ENCODE measurements around the gene NDUFB10. TPM values are rescaled to one million over a fixed set of nuclear protein-coding genes. Genes with fewer than 3 reads are reported as not detected.

NDUFB10 gene
- polyA plus RNA-seq, 1 donor from 2014 or later: 217 TPM

DNA sequence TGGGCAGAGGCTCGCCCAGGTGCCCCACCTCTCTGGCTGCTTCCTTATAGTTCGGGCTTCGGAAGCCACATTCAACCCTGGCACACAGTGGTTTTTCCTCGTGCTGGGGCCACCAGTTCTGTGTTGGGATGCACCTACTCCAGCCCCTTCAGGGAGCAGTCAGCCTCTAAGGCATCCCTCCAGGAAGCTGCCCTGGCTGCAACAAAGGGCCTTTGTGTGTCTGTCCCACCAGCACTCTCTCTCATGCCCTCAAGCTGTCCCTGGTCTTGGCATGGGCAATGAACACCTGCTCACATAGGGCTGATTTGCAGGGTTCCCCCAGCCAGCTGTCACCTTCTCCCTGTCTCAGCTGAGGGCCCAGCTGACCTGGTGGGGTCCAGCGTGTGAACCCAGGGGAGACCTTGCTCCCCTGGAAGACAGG, 22.7 kb downstream of the NDUFB10 start:
- H3K9ac ChIP-seq (ENCODE audit: low read length): no peak overlapping the region
- H3K79me2 ChIP-seq (replicated peaks; ENCODE audit: insufficient read depth, low read length): no peaks in the 10 kb centered on the region
- H3K4me3 ChIP-seq (ENCODE audit: low read length): no peak overlapping the region
- H3K9me2 ChIP-seq (ENCODE audit: insufficient read depth, low read length): no peaks in the 10 kb centered on the region
- no peaks in the 10 kb centered on the region for H3K9me3 ChIP-seq (ENCODE audit: low read length)
- TF ChIP-seq, protein P1, sequence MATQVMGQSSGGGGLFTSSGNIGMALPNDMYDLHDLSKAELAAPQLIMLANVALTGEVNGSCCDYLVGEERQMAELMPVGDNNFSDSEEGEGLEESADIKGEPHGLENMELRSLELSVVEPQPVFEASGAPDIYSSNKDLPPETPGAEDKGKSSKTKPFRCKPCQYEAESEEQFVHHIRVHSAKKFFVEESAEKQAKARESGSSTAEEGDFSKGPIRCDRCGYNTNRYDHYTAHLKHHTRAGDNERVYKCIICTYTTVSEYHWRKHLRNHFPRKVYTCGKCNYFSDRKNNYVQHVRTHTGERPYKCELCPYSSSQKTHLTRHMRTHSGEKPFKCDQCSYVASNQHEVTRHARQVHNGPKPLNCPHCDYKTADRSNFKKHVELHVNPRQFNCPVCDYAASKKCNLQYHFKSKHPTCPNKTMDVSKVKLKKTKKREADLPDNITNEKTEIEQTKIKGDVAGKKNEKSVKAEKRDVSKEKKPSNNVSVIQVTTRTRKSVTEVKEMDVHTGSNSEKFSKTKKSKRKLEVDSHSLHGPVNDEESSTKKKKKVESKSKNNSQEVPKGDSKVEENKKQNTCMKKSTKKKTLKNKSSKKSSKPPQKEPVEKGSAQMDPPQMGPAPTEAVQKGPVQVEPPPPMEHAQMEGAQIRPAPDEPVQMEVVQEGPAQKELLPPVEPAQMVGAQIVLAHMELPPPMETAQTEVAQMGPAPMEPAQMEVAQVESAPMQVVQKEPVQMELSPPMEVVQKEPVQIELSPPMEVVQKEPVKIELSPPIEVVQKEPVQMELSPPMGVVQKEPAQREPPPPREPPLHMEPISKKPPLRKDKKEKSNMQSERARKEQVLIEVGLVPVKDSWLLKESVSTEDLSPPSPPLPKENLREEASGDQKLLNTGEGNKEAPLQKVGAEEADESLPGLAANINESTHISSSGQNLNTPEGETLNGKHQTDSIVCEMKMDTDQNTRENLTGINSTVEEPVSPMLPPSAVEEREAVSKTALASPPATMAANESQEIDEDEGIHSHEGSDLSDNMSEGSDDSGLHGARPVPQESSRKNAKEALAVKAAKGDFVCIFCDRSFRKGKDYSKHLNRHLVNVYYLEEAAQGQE (IDR thresholded peaks at IDR 0.05; ENCODE audit: borderline replicate concordance): no peak
- TF ChIP-seq EP300 (conservative IDR thresholded peaks at IDR 0.05; ENCODE audit: poor library complexity, severe bottlenecking) (no peak), EZH2 (IDR thresholded peaks at IDR 0.05; ENCODE audit: borderline replicate concordance, insufficient read depth, low read length, poor library complexity, severe bottlenecking) (no peak), SMC3 (conservative IDR thresholded peaks at IDR 0.05; ENCODE audit: poor library complexity) (no peak), POLR2AphosphoS5 (IDR thresholded peaks at IDR 0.05) (no peak), TAF1 (IDR thresholded peaks at IDR 0.05; ENCODE audit: low read depth) (no peak), RAD21 (conservative IDR thresholded peaks at IDR 0.05) (no peak), MXI1 (conservative IDR thresholded peaks at IDR 0.05; ENCODE audit: poor library complexity, severe bottlenecking) (no peak)
- TF ChIP-seq, protein P2, sequence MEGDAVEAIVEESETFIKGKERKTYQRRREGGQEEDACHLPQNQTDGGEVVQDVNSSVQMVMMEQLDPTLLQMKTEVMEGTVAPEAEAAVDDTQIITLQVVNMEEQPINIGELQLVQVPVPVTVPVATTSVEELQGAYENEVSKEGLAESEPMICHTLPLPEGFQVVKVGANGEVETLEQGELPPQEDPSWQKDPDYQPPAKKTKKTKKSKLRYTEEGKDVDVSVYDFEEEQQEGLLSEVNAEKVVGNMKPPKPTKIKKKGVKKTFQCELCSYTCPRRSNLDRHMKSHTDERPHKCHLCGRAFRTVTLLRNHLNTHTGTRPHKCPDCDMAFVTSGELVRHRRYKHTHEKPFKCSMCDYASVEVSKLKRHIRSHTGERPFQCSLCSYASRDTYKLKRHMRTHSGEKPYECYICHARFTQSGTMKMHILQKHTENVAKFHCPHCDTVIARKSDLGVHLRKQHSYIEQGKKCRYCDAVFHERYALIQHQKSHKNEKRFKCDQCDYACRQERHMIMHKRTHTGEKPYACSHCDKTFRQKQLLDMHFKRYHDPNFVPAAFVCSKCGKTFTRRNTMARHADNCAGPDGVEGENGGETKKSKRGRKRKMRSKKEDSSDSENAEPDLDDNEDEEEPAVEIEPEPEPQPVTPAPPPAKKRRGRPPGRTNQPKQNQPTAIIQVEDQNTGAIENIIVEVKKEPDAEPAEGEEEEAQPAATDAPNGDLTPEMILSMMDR (IDR thresholded peaks at IDR 0.05; ENCODE audit: poor library complexity, severe bottlenecking): no peak
- peaks cover 29% of the 10 kb centered on the region for H3K27me3 ChIP-seq (ENCODE audit: insufficient read depth, low read depth, low read length)
- H3K4me2 ChIP-seq (ENCODE audit: low read length): no peak overlapping the region
- no peaks in the 10 kb centered on the region for H3F3A ChIP-seq (ENCODE audit: insufficient read depth, low read length, poor library complexity, severe bottlenecking)
- H3K36me3 ChIP-seq (ENCODE audit: insufficient read depth, low read length): no peaks in the 10 kb centered on the region
- no peak overlapping the region for H3K27ac ChIP-seq (ENCODE audit: low read length)
- H4K20me1 ChIP-seq (ENCODE audit: insufficient read depth): no peaks in the 10 kb centered on the region
- H2AFZ ChIP-seq (ENCODE audit: low read depth, low read length): no peak overlapping the region

DNA sequence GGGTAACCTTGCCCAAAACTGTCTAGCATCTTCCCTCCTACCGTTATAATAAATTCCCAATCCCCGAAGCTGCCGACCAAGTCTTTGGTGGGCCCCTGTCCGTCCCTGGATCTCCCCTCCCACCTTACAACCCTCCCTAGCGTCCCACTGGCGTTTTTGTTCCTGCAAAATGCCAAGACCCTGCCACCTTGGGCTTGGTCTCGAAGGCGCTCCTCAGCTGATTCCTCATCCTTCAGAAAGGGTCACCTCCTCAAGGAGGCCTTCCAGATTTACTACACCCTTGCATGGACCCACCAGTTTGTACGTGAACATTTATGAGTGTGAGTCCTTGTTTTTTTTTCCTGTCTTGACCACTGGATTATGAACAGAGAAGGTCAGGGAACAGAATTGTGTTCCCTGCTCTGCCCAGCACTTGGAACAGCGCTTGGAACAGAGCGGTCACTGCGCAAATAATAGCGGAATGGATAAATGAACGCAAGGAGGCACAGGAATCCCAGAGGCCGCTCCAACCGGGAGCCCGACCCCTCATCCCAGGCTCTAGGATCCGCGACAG, 23.7 kb downstream of the NDUFB10 start:
- H3K4me3 ChIP-seq (ENCODE audit: low read length): peak overlapping the region; percentile 99
- H3K27me3 ChIP-seq (ENCODE audit: insufficient read depth, low read depth, low read length): peaks cover 29% of the 10 kb centered on the region
- peak overlapping the region; percentile 86 for H3K27ac ChIP-seq (ENCODE audit: low read length)
- H3K79me2 ChIP-seq (replicated peaks; ENCODE audit: insufficient read depth, low read length): no peaks in the 10 kb centered on the region
- H3K9ac ChIP-seq (ENCODE audit: low read length): peak overlapping the region; percentile 94
- peak overlapping the region; percentile 76 for H2AFZ ChIP-seq (ENCODE audit: low read depth, low read length)
- no peaks in the 10 kb centered on the region for H3F3A ChIP-seq (ENCODE audit: insufficient read depth, low read length, poor library complexity, severe bottlenecking)
- TF ChIP-seq, protein P2 (IDR thresholded peaks at IDR 0.05; ENCODE audit: poor library complexity, severe bottlenecking): no peak
- TF ChIP-seq RAD21 (conservative IDR thresholded peaks at IDR 0.05) (no peak), EZH2 (IDR thresholded peaks at IDR 0.05; ENCODE audit: borderline replicate concordance, insufficient read depth, low read length, poor library complexity, severe bottlenecking) (no peak), SMC3 (conservative IDR thresholded peaks at IDR 0.05; ENCODE audit: poor library complexity) (peak; percentile 68)
- no peaks in the 10 kb centered on the region for H3K9me2 ChIP-seq (ENCODE audit: insufficient read depth, low read length)
- peak overlapping the region; percentile 51 for H3K4me2 ChIP-seq (ENCODE audit: low read length)
- no peaks in the 10 kb centered on the region for H4K20me1 ChIP-seq (ENCODE audit: insufficient read depth)
- H3K36me3 ChIP-seq (ENCODE audit: insufficient read depth, low read length): no peaks in the 10 kb centered on the region
- H3K9me3 ChIP-seq (ENCODE audit: low read length): no peaks in the 10 kb centered on the region
